DMS53 (cell line): ENCODE data around the gene KDF1.
A peak's percentile ranks its signal among the peaks of the same experiment; 100 is the strongest.
"Not testable (repeated sequence)": the region's sequence is repeated elsewhere in the genome, so short reads cannot be mapped to it uniquely, and the experiment has no call there.

Experiments
- DNase-seq: peaks from one replicate; lab custom pipeline; 2025; lab: John Stamatoyannopoulos, UW

The KDF1 gene

DNA sequence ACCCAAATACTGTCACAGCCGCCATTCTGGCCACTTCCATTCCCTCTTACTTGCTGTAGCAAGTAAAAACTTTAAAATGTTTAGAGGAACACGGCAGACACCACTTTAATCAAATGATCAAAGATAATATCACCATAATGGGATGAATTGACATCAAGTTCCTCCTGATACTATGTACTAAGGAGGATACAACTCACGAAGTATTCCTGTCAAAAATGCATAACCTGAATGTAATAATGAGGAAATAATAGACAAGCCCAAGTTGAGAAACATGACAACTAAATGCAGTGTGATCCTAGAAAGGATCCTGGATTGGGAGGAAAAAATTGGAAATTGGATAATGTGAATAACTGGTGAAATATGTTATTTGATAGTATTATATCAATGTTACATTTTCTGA is 3.9 kb downstream of the KDF1 start:
- DNase-seq: no peak

DNA sequence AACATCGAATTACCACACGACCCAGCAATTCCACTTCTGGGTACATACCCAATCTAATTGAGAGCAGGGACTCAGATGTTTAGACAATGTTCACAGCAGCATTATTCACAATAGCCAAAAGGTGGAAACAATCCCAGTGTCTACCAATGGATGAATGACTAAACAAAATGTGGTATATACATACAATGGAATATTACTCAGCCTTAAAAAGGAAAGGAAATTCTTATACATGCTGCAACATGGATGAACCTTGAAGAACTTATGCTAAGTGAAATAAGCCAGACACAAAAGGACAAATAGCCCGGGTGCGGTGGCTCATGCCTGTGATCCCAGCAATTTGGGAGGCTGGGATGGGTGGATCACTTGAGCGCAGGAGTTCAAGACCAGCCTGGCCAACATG is 6.9 kb downstream of the KDF1 start:
- no peak for DNase-seq

DNA sequence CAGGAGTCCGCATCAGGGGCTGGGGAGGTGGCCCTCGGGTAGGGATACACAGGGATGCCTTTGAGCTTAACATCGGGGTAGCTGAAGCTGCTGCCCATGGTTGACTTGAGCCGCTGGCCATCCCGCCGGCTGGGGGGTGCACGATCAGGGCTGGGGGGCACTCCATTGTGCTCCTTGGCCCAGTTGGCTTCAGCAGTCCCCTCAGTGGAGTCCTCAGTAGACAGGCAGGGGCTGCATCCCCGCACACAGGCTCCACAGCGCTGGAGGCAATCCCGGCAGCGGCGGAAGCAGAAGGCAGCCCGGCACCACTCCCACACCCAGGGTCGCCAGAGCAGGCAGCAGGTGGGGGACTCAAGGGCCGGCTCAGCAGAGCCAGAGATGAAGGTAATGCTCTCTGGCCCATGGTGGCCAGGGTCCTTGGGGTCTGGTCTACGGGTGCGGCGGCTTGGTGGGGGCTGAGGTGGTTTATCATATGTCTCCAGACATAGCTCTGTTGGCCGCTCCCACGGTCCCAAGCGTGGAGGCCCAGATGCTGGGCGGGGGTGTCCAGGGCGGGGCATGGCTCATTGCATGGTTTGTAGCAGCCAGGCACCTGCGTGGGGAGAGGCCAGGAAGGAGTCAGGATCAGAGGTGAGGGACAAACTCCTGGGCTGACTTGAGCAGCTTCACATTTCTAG is 8.3 kb downstream of the KDF1 start:
- DNase-seq: no peak

DNA sequence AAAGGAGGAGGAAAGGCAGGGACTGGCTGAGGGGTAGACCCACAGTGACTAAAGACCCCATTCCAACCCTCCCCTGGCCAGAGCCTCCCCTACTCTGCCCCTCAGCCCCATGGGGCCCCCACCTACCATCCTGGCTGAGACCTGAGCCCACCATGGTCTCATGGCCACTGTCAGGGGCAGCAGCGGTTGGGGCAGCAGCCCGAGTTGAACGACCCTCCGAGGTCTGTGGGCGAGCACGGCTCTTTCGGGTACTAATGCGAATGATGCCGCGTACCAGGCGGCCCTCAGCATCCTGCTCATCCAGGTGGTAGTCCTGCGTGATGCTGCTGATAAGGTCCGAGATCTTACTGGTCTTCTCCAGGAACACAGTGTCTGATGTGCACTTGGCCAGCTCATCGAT is 9.1 kb downstream of the KDF1 start:
- DNase-seq: no peak

DNA sequence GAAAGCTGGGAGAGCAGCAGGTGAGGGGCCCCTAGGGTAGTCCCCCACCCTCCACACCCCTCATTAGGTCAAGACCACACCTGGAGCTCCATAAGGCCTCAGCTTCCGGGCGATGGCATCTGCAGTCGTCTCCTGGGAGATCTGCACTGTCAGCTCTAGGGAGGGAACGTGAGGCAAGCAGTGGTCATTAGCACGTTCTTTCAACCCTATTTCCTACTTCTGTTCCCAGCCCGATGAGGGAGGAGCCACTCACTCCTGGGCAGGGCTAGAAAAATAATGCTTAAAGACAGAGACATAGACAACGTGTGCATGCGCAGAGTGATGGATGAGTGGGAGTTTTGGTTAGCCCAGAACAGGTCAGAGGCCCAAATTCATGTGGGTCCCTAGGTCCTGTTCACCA is 9.7 kb downstream of the KDF1 start:
- DNase-seq: no peak

DNA sequence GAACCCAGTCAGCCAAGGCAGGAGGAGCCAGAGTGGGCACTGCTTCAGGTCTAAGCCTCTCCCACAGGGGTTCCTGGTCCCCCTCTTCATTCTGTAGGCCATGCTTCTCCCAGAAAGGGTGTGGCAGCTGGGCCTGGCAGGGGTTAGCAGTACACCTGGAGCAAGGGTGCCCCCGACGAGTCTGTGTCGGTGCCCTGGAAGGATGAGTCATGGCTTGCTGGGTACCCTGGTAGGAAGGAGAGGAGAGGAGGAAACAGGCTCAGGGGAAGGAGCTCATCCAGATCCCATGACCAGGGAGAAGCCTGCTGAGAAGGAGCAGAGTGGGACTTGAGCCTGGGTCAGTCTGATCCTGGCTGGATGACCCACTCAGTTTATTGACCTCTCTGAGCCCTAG is 10.3 kb downstream of the KDF1 start:
- peak; percentile 34 for DNase-seq

DNA sequence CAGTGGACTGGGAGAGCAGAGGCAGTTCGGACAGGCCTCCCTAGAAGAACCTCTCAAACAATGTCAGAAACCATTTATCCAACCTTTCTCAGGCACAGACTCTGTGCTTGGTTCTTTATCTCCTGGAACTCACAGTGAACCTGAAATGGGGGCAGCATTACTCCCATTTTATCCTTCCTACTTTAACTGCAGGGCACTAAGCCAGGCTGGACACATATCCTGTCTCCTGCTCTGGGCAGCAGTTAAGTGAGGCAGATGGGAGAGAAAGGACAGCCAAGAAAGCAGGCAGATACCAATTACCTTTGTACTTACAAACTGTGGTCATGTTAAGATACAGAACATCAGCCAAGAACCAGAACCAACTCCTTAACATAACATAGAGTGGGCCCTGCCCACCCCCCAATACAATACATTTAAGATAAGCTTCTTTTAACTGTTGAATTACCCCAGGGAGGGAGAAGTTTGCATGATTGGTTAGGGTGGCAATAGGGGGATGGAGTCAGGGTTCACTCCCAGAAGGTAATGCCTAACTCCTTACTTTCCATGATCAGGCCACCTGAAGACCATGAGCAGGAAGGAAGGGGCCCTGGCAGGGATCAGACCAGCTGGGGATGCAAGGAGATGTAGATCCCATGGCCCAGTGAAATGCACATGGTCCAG is 10.9 kb downstream of the KDF1 start:
- no peak for DNase-seq

DNA sequence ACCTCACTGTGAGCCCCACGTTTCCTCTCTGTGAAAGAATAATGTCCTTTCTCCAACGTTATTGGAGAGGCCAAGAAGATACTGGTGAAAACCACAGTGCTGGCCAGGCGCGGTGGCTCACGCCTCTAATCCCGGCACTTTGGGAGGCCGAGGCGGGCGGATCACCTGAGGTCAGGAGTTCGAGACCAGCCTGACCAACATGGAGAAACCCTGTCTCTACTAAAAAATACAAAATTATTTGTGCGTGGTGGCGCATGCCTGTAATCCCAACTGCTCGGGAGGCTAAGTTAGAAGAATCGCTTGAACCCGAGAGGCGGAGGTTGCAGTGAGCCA is 11.6 kb downstream of the KDF1 start:
- DNase-seq: not testable (repeated sequence)

DNA sequence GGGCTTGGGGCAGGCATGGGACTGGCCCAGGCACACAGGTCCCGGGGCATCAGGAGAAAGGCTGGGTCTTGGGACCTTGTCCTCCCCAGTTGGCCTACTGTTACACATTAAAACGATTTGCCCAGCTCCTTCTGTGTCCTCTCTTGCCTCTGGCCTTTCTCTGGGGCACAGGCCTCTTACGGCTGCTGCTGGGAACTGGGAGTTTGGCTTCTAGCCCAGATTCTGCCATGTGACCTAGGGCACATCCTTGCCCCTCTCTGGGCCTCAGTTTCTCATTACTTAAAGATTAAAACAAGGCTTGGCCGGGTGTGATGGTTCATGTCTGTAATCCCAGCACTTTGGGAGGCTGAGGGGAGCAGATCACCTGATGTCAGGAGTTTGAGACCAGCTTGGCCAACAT is 14.0 kb downstream of the KDF1 start:
- no peak for DNase-seq

DNA sequence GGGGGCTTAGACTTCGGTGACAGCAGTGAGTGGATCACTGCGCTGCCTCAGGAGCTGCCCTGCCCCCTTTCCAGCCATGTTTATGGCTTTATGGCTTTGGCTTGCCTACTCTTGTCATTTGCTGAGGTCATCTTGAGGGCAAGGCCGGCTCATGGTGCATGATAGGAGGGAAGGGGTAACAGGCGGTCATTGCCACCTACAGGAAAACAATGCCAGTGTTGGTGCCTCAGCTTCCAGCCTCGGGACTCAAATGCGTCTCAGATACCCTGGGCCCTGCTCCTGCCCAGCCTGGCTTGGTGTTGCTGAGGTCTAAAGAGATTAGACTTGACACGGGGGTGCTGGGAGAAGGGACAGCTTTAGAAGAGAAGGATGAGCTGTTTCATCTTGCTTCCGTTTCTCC is 14.5 kb downstream of the KDF1 start:
- DNase-seq: no peak

DNA sequence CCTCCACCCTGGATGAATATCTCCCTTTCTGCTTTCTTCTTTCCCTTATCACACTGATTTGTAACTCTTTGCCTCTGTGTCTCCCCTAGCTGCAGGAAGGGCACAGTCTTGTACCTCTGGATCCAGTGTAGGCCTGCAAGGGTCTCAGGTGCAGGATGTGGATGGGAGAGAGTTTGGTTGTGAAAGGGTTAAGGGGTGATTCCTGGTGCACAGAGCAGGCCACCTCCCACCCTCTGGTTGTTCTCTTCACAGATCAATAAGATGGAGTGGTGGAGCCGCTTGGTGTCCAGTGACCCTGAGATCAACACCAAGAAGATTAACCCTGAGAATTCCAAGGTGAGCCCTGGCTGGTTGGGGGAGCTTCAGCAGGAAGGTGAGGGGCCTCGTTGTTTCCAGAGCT is 15.1 kb downstream of the KDF1 start:
- DNase-seq: no peak

DNA sequence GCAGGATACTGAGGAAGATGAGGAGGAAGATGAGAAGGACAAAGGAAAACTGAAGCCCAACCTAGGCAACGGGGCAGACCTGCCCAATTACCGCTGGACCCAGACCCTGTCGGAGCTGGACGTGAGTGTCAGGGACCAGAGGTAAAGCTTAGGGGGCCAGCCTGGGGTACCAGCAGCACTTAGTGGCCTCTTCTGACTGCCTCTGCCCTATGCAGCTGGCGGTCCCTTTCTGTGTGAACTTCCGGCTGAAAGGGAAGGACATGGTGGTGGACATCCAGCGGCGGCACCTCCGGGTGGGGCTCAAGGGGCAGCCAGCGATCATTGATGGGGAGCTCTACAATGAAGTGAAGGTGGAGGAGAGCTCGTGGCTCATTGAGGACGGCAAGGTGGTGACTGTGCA is 17.6 kb downstream of the KDF1 start:
- no peak for DNase-seq

DNA sequence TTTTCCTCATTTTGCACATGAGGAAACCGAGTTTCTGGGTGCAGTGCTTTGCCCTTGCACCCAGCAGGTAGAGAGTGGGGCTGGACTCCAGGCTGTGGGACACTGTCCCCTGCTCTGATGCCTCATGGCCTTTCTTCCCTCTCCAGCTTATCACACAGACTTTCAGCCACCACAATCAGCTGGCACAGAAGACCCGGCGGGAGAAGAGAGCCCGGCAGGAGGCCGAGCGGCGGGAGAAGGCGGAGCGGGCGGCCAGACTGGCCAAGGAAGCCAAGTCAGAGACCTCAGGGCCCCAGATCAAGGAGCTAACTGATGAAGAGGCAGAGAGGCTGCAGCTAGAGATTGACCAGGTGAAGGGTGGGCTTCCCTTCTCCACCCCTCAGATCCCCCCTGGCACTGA is 19.0 kb downstream of the KDF1 start:
- no peak for DNase-seq

DNA sequence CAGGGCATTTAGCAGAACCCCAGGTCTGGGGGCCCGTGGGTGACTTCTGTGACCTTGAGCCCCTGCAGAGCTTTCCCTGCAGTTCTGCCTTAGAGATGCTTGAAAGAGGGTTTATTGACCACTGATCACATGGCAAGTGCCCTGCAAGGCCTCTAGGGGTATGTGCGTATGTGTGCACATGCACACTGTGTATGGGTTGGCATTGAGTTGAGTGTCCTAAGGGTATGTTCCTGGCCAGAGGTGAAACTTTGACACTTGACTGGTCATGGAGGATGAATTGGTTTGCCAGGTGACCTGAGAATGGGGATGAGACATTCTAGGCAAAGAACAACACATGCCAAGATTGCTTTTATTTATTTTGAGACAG is 21.6 kb downstream of the KDF1 start:
- DNase-seq: no peak

DNA sequence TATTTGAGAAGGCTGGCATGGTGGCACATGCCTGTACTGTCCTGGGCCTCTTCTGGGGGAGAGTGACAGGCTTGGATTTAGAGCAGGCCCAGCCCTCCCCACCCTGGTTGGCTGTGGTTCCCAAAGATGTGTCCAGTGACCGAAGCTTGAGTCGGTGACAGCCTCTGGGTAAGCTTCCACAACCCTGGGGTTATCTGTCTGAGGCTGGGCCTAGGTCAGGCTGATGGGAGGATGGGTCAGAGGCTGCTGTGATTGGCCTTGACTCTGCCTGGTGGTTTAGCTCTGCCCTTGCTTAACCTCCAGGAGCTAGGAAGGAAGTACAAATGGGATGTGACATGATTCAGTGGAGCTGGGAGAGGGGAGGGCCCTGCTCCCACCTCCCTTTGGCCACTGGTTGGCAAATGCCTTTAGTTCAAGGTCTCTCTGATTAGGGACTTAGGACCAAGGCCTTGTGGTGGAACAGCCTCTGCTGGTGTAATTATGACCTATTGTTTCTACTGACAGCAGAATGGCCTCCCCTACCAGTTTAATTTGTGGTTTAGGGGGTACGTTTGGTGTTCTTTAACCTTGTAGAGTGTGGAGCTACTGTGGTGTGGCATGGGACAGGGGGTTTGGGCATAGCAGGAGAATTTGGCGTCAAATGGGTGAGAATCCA is 22.1 kb downstream of the KDF1 start:
- no peak for DNase-seq

DNA sequence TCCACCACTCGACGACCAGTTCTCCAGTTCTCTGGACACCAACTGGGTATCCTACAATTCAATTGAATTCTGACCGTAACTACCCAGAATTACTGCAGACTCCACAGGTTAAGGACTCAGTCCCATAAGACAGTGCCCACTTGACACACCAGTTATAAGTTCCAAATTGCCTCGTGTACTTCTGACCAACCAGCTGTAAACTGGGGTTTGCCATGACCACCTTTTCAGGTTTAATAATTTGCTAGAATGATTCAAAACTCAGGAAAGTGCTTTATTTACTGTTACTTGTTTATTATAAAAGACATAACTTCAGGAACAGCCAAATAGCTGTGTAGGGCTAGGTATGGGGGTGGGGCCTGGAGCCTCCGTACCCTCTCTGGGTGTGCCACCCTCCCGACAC is 23.4 kb downstream of the KDF1 start:
- DNase-seq: no peak

DNA sequence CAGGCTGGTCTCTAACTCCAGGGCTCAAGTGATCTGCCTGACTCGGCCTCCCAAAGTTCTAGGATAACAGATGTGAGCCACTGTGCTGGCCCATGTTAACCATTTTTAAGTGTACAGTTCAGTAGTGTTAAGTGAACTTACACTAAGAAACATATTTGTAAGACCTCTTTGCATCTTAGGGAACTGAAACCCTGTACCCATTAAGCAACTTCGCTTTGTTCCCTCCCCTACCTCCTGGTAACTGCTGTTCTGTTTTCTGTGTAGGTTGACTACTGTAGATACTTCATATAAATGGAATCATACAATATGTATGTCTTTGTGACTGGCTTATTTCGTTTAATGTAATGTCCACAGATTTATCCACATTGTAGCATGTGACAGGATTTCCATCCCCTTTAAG is 27.7 kb downstream of the KDF1 start:
- no peak for DNase-seq

DNA sequence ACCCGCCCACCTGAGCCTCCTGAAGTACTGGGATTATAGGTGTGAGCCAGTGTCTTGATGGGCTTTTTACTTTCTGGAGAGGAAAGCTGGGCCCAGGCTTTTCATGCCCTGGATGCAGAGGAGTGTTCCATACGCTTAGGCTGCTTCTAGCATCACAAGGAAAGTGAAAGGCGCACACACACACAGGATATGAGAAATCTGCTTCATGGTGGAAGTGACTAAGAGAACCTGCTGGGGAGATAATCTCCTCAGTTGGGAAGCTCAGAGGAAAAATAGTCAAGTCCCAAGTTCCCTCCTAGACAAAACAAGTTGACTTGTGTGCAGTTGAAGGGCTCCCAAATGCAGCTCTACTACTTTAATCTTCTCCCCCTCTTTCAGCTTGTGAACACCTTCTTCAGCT is 36.6 kb downstream of the KDF1 start:
- DNase-seq: no peak

DNA sequence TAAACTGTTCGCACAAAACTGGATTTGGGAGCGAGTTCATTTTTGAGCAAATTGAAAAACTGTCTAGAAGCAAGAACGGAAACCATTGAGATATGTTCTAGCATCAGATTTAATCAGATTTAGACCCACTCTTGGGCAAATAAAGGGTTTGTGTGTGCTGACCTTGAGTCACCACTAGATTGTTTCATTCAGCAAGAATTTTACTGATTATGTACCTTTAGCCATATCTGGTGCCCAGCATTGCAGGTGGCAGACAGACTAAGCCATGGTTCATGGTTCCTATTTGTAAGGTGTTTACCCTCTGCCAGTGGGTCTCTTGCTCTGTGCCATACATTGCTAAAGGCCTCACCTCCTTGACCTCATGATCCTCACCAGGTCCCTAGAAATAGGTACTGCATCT is 37.4 kb downstream of the KDF1 start:
- DNase-seq: no peak

DNA sequence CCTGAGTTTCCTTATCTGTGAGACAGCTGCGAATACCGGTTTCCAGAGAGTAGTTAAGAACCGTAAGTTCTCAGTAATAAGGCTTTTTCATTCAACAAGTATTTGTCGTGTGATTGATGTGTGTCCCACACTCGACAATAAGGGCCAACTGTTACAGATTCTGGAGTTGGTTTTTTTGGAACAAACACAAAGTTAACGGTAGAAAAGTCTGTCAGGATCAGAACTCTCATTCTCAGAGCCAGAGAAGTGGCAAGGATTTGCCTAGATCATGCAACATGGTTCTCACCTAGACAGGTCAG is 37.9 kb downstream of the KDF1 start:
- peak; percentile 35 for DNase-seq

DNA sequence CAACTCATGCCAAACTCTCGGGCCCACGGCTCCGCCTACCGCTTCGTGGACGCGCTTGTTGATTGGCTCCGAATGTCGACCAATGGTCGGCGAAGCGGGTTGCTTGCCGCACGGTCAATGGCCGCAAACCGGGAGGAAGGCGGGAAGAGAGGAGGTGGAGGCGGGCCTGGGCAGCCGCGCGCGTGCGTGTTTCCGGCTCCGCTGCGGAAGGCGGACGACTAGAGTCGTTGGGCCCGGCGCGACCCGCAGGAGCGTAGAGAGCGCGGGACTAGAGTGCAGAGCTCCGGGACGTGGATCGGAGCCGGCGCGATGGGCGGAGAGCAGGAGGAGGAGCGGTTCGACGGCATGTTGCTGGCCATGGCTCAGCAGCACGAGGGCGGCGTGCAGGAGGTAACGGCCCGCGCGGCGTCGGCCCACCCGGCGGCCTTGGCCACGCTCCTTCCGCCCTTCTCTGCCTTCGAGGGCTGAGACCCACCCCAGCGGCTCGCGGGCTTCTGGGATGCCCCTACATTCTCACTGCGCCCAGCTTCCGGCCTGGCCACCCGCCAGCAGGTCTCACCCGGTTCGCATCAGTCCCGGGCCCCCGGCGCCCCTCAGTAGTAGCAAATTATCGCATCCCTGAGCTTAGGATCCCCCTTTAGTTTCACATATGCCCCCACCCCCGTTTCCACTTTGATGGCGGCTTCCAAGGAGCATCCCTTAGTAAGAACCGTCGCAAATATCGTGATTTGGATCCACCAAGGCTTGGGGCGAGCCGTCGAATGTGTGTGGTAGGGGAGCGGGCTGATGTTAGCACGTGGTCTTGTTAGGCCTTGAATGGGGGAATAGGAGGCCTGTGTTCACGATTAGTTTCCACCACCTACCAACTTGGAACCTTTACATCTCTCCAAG is 38.5 kb downstream of the KDF1 start, which contains the start of gene NUDC:
Gene NUDC (plus strand): TSS at position 204 of the 891 bp plus-strand sequence. CDS start 106 bp downstream, at position 310.
- DNase-seq: peak; percentile 100

DNA sequence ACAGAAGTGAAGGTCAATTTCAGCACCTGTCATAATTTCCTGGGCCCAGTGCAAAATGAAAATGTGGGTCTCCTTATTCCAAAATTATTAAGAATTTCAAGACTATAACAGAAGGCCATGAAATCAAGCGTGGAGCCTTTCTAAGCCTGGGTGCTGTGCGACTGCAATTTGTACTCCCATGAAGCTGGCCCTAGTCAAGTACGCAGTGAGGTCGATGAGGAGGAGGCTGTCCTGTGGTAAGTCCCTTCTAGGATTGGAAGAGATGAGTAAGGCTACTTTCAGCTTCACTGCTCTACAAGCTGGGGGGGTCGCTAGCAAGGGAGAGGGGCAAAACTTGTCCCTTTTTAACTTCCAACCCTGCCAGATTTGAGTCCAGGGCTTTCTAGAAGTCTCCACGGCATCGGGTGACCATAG is 39.1 kb downstream of the KDF1 start:
- DNase-seq: no peak
